Measurements from ENCODE around the gene TRANK1. TPM values are rescaled to one million over a fixed set of nuclear protein-coding genes. Genes with fewer than 3 reads are reported as not detected.
"Not testable (repeated sequence)": the region's sequence is repeated elsewhere in the genome, so short reads cannot be mapped to it uniquely, and the experiment has no call there.

Gene TRANK1
- total RNA-seq, 1 experiment from 2014 or later, result 6.3 TPM

GRCh38 chr3:36890261-36890660 lies 54.6 kb downstream of the TRANK1 start:
- no peak overlapping the region for H3K4me3 ChIP-seq (ENCODE audit: low read depth, low read length, poor library complexity, severe bottlenecking)
- peaks cover 41% of the 10 kb centered on the region for H3K4me1 ChIP-seq (ENCODE audit: insufficient read depth, low read length, poor library complexity, severe bottlenecking)
- no peaks in the 10 kb centered on the region for H3K9me3 ChIP-seq (ENCODE audit: low read depth, low read length, poor library complexity, severe bottlenecking)
- intact Hi-C loops (cut with micrococcal nuclease; ENCODE audit: unreplicated experiment), result loop anchor here (5.0 kb wide), 1 partner anchor 102 kb away; the partner anchor contains the start of genes EPM2AIP1 and MLH1
- no TSS peak for BruUV-seq (replicated peaks)
- ChIA-PET POLR2A (ENCODE audit: low non-redundant PET) (no interaction called here), CTCF (no interaction called here)
- H3K27ac ChIP-seq (ENCODE audit: low read depth, low read length, poor library complexity, severe bottlenecking), result no peak overlapping the region
- no peaks in the 10 kb centered on the region for H3K27me3 ChIP-seq (replicated peaks; ENCODE audit: insufficient read depth, low read depth, low read length, poor library complexity)
- TF ChIP-seq EZH2 (IDR thresholded peaks at IDR 0.05; ENCODE audit: borderline replicate concordance, low read depth, low read length, poor library complexity, severe bottlenecking) (no peak), CTCF (conservative IDR thresholded peaks at IDR 0.05; ENCODE audit: low read depth, low read length) (no peak)
- no peaks in the 10 kb centered on the region for H3K36me3 ChIP-seq (ENCODE audit: insufficient read depth, low read length, poor library complexity, severe bottlenecking)
- DNase-seq (ENCODE audit: low spot score), result no peak

DNA sequence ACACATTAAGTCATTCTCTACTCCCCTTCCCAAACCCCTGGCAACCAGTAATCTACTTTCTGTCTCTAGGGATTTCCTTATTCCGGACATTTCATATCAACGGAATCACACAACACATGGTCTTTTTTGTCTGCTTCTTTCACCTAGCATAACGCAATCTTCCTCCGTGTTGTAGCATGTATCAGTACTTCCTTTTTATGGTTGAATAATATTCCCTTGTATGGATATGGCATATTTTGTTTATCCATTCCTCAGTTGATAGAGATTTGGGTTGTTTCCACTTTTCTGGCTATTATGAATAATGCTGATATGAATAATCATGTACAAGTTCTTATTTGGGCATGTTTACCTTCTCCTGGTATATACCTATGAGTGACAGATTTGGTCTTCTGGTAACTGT lies 63.1 kb downstream of the TRANK1 start:
- no peaks in the 10 kb centered on the region for H3K36me3 ChIP-seq (ENCODE audit: insufficient read depth, low read length, poor library complexity, severe bottlenecking)
- H3K27me3 ChIP-seq (replicated peaks; ENCODE audit: insufficient read depth, low read depth, low read length, poor library complexity), result no peaks in the 10 kb centered on the region
- H3K9me3 ChIP-seq (ENCODE audit: low read depth, low read length, poor library complexity, severe bottlenecking), result no peaks in the 10 kb centered on the region
- POLR2A ChIA-PET (ENCODE audit: low non-redundant PET), result no interaction called here
- DNase-seq (ENCODE audit: low spot score), result no peak
- BruUV-seq (replicated peaks), result no TSS peak
- H3K4me1 ChIP-seq (ENCODE audit: insufficient read depth, low read length, poor library complexity, severe bottlenecking), result no peaks in the 10 kb centered on the region
- H3K4me3 ChIP-seq (ENCODE audit: low read depth, low read length, poor library complexity, severe bottlenecking), result no peak overlapping the region
- CTCF ChIA-PET, result no interaction called here
- intact Hi-C loops (cut with micrococcal nuclease; ENCODE audit: unreplicated experiment), result no loop called here
- H3K27ac ChIP-seq (ENCODE audit: low read depth, low read length, poor library complexity, severe bottlenecking), result no peak overlapping the region
- TF ChIP-seq CTCF (conservative IDR thresholded peaks at IDR 0.05; ENCODE audit: low read depth, low read length) (no peak), EZH2 (IDR thresholded peaks at IDR 0.05; ENCODE audit: borderline replicate concordance, low read depth, low read length, poor library complexity, severe bottlenecking) (no peak)

- H3K9me3 ChIP-seq (ENCODE audit: low read depth, low read length, poor library complexity, severe bottlenecking); H3K4me1 ChIP-seq (ENCODE audit: insufficient read depth, low read length, poor library complexity, severe bottlenecking); DNase-seq (ENCODE audit: low spot score); BruUV-seq (replicated peaks); H3K27ac ChIP-seq (ENCODE audit: low read depth, low read length, poor library complexity, severe bottlenecking); POLR2A ChIA-PET (ENCODE audit: low non-redundant PET); CTCF ChIA-PET; intact Hi-C loops (cut with micrococcal nuclease; ENCODE audit: unreplicated experiment); H3K4me3 ChIP-seq (ENCODE audit: low read depth, low read length, poor library complexity, severe bottlenecking); H3K36me3 ChIP-seq (ENCODE audit: insufficient read depth, low read length, poor library complexity, severe bottlenecking); H3K27me3 ChIP-seq (replicated peaks; ENCODE audit: insufficient read depth, low read depth, low read length, poor library complexity): not testable (repeated sequence)
Measured at GRCh38 chr3:36879842-36880241, 65.0 kb downstream of the TRANK1 start.

DNA sequence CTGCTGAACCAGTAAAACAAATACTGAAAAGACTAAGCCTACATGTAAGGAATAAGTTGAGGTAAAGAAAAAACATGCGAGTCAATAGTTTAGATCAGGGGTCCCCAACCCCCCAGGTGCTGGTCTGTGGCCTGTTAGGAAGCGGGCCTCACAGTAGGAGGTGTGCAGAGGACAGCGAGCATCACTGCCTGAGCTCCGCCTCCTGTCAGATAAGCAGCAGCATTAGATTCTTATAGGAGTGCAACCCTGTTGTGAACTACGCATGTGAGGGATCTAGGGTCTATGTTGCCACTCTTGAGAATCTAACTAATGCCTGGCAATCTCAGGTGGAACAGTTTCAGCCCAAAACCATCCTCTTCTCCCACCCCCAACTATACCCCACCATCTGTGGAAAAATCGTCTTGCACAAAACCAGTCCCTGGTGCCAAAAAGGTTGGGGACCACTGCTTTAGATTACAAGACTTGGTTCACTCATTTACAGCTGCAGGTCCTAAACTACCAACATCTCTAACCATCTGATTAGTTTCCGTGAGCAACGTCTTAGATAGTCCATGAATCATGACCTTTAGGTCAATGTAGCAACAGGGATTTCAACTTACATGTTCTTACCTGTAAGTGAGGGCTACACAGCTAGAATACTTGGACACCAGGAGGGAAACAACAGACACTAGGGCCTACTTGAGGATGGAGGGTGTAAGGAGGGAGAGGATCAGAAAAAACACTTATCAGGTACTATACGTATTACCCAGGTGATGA lies 66.7 kb downstream of the TRANK1 start:
- ChIA-PET POLR2A (ENCODE audit: low non-redundant PET) (no interaction called here), CTCF (no interaction called here)
- Histone ChIP-seq H3K4me1 (ENCODE audit: insufficient read depth, low read length, poor library complexity, severe bottlenecking) (no peaks in the 10 kb centered on the region), H3K36me3 (ENCODE audit: insufficient read depth, low read length, poor library complexity, severe bottlenecking) (no peaks in the 10 kb centered on the region), H3K4me3 (ENCODE audit: low read depth, low read length, poor library complexity, severe bottlenecking) (no peak overlapping the region), H3K27me3 (replicated peaks; ENCODE audit: insufficient read depth, low read depth, low read length, poor library complexity) (no peaks in the 10 kb centered on the region), H3K27ac (ENCODE audit: low read depth, low read length, poor library complexity, severe bottlenecking) (no peak overlapping the region), H3K9me3 (ENCODE audit: low read depth, low read length, poor library complexity, severe bottlenecking) (no peaks in the 10 kb centered on the region)
- intact Hi-C loops (cut with micrococcal nuclease; ENCODE audit: unreplicated experiment), result no loop called here
- no peak for DNase-seq (ENCODE audit: low spot score)
- TF ChIP-seq EZH2 (IDR thresholded peaks at IDR 0.05; ENCODE audit: borderline replicate concordance, low read depth, low read length, poor library complexity, severe bottlenecking) (no peak), CTCF (conservative IDR thresholded peaks at IDR 0.05; ENCODE audit: low read depth, low read length) (no peak)
- no TSS peak for BruUV-seq (replicated peaks)
